DMS153 (cell line): ENCODE results near the gene CERCAM.

Experiments used
- DNase-seq: peaks from one replicate; lab custom pipeline; 2025; lab: John Stamatoyannopoulos, UW

Gene CERCAM

DNA sequence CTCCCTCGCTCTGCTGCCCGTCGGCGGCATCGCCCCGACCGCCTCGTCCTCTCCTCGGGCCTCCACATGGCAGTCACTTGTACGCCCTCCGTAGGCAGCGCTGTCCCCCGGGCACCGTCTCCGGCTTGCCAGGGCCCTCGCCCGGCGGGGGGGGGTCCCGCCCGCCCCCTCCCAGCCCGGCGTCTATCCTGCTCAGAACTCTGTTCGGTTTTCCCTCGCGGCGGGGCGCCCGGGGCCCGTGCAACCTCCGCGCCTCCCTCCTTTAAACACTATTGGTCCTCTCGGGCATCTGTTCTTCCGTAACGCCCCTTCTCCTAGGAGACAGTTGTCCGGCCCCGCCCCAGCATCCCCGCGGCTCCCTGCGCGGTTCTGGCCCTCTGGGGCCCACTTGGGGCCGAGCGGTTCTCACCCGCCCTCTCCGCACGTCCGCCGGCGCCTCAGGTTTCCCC lies 36.0 kb downstream of the CERCAM start:
- DNase-seq: peak; percentile 36

GRCh38 chr9:128457207-128457606 lies 36.5 kb downstream of the CERCAM start:
- DNase-seq: no peak

DNA sequence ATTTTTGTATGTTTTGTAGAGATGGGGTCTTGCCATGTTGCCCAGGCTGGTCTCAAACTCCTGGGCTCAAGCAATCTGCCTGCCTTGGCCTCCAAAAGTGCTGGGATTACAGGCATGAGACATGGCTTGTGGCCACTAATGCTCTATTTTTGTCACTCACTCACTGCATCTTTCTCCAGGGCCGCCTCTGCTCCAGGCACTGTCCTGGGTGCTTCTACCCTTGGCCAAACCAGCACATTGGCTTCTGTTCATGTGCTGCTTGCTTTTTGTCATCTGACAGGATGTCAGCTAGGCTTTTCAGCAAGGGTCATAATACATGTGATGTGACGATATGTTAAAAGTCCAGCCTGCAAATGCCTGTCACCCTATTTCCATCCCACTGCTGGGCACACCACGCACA lies 38.4 kb downstream of the CERCAM start:
- no peak for DNase-seq

DNA sequence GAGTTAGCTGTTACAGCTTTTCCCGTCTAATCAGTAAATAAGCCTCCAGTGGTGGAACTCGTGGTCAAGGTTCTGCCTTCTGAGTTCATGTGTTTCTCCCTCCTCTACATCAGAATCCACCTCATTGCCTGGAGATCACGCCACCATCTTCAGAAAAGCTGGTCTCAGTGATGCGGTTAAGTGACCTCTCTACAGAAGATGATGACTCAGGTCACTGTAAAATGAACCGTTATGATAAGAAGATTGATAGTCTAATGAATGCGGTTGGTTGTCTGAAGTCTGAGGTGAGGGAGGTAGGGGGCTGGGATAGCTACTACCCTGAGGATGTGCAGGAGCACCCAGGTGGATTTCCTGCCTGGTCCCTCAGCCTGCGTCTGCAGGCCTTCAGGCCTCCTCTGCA lies 48.4 kb downstream of the CERCAM start:
- DNase-seq: no peak

DNA sequence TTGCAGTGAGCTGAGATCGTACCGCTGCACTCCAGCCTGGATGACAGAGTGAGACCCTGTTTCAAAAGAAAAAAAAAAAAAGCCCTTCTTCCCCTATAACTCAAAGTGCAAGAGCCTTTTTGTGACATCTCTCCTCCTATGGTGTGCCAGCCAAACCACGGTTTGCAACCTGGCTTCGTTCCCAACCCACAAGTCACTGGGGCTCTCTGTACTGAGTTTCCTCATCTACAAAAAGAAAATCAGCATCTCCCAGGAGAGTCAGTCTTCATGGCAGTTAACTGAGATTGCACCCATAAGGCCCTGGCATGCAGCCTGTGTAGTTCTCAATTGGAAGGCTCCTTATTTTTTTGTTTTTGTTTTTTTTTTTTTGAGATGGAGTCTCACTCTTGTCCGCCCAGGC lies 49.9 kb downstream of the CERCAM start:
- DNase-seq: no peak

DNA sequence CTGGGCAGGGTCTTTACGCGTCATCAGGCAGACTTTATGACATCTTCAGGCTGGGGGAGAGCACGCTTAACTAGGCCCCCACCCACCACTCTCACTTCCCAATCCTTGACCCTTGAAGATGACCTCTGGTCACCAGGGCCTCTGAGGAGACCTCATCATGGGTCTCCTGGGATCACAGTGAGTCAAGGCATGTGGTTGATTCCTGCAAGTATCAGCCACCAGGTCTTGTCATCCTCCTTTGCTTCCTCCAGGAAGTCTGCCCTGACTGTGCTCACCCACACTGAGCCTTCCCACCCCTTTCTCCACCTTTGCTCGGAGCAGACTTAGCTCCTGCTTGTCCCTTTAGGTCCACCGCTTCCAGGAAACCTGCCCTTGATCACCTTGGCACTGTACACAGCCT lies 52.4 kb downstream of the CERCAM start:
- DNase-seq: no peak

DNA sequence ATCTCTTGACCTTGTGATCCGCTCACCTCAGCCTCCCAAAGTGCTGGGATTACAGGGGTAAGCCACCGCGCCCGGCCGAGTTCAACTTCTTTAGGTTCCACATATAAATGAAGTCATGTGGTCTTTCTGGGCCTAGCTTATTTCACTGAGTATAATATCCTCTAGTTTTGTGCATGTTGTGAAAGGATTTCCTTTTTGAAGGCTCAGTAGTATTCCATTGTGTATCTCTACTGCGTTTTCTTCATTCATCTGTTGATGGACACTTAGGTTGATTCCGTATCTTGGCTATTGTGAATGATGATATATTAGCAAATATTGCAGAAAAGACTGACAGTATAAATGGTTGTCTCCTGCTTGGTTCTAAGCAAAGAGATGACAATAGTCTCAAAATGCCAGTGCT lies 55.2 kb downstream of the CERCAM start:
- no peak for DNase-seq

DNA sequence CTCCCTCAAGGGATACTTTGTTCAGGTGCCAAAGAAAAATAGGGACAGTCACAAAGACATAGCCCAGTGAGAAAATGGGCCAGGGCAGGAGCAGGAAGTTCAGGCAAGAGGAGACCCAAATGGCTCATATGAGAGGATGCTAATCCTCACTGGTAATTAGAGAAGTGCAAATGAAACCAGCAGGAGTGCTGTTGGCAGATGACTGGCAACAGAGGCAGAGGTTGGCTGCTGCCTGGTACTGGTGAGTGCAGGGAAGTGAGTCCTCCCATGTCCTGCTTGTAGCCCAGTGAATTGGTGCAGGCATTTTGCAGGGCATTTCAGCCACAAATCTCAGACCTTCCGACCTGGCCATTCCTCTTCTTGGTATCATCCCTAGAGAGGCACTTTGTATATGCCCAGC lies 58.6 kb downstream of the CERCAM start:
- DNase-seq: no peak

- no peak for DNase-seq
These were observed 60.9 kb downstream of the CERCAM start for GRCh38 chr9:128481561-128481960.

DNA sequence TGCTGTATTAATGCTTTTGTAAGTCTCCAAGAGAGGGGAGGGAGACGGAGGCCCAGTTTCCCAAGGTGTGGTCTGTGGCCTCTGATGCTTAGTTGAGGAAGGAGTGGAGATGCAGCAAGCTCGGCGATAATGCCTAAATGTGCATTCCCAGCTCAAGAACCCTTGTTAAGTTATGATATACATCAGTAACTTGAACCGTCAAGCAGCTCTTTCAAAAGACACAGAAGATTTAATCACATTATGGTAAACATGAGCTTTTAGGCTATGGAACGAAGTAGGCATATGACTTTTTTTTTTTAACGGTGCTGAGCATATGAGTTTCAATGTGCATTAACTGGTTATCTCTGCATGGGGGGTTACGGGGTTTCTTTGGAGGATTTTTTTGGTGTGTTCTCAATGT lies 61.5 kb downstream of the CERCAM start:
- DNase-seq: no peak

DNA sequence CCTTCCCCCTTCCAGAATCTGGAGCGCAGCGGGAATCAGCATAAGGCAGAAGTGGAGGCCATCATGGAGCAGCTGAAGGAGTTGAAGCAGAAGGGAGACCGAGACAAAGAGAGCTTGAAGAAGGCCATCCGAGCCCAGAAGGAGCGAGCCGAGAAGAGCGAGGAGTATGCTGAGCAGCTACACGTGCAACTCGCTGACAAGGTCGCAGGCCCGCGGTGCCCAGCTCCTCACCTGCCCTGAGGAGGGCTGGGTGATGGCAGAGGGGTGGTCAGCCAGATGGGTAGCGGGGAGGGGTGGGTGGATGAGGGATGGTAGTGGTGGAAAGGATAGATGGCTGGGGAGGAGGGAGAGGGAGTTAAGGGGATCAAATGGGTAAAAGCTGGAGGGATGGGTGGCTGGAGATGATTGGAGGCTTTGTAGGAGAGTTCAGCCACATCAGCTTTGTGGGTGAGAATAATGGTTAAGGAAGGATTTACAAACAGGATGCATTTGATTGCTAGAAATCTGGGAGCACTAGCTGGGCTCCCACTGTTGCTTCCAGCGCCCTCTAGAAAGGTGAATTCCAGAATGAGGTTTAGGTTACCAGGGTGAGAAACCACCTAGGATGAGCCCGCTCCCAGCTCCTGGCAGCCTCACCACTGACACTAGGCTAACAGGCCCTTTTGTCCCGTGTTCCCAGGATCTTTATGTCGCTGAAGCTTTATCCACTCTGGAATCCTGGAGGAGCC lies 64.2 kb downstream of the CERCAM start:
- no peak for DNase-seq

DNA sequence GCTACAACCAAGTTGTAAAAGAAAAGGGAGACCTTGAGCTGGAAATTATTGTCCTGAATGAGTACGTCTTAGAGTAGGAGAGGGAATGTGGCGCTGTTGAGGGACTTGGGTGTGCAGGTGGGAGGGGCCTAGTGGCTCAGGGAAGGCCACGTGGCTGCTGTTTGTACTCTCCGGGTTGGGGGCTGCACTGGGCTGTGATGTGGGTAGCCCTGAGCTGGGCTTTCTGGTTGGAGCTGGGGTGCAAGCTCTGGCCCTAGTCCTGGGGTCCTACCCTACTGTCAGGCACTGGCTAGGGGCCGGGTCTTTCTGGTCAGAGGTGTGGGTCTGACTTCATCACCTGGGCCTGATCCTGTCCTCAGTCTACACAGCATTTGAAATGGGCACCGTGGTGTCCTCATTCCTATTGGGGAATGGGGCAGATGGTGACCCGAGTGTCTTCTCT lies 64.8 kb downstream of the CERCAM start:
- DNase-seq: no peak

DNA sequence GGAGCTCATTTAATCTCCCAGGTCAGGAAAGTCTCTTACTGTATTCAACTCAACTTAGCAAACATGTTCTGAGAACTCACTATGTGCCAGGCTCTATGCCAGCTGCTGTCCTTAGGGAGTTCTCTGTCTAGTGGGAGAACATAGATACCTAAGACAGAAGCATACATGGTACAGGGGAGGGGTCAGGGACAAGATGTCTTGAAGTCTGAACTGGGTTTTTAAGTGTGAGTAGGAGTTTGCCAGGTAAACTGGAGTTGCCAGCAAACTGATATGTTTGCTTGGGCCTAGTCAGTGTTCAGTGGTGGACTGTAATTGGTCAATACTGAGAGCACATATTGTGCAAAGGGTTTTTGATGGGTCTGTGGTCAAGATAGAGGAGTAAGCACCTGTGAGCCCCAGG lies 65.5 kb downstream of the CERCAM start:
- DNase-seq: no peak
